NCI-H460 (cell line): ENCODE data around the gene PLEKHN1. TPM values are rescaled to one million over a fixed set of nuclear protein-coding genes. Genes with fewer than 3 reads are reported as not detected.

Experiments used
- DNase-seq: peaks from one replicate; pipeline ENCODE4 v3.0.0-alpha.2; 2016; ENCODE audit warnings: low read depth; ENCODE audit errors: extremely low read depth
- total RNA-seq: library from RNA; depleted of rRNA; stranded (reverse); fragments of >200 nt; shearing (Covaris generic); gene quantifications from 2 replicates; pipeline ENCODE4 v1.2.3, GENCODE V29; 2014

PLEKHN1 gene
- total RNA-seq, 1 experiment from 2014 or later: 0.84 TPM

DNA sequence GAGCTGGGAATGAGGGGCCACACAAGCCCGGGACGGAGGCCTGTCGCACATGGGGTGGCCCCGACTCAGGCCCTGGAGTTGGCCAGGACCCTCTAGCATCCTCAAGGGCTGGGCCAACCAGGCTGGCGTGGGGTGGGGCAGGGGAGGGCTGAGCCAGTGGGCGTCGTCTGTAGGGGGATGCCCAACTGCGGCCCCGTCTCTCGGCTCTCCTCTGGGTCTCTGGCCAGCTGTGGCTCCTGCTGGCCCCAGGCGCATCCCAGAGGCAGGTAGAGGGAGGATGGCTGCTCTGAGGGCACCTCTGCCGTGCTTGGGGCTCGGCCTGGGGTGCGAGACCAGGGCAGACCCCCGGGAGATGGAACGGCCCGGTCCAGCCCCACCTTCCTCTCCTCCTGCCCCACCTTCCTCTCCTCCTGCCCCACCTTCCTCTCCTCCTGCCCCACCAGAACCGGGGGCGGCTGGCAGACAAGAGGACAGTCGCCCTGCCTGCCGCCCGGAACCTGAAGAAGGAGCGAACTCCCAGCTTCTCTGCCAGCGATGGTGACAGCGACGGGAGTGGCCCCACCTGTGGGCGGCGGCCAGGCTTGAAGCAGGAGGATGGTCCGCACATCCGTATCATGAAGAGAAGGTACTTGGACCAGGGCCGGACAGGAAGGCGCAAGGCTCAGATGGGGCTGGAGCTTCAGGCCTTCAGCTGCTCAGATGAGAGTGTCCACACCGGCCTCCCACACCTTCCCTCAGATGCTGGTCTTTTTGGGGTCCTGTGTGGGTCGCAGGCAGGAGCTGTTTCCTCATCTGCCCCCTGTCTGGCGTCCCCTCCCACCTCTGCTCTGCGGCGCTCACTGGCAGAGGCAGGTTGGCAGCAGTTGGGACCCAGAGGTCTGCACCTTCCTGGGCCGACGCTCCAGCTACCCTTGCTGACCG, 36.3 kb upstream of the PLEKHN1 start:
- no peak for DNase-seq

DNA sequence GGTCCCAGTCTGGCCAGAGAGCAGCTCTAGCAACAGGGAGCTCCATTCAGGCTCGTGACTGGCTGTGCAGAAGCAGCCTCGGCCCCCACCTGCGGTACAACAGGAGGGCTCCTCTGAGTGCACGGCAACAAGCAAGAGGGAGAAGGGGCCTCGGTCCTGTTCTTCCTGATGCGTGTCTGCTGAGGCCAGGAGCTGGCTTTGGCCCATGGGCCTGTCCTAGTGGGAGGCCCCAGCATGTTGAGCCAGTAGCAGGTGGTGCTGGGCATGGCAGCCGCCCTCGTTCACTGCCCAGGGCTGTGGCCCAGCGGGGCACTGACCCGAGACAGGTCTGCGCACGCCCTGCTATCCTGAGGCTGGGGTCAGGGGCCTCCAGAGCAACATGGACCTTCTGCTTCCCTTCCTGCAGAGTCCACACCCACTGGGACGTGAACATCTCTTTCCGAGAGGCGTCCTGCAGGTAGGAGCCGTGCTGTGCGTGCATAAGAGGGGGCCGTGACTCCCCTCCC, 35.6 kb upstream of the PLEKHN1 start:
- no peak for DNase-seq

DNA sequence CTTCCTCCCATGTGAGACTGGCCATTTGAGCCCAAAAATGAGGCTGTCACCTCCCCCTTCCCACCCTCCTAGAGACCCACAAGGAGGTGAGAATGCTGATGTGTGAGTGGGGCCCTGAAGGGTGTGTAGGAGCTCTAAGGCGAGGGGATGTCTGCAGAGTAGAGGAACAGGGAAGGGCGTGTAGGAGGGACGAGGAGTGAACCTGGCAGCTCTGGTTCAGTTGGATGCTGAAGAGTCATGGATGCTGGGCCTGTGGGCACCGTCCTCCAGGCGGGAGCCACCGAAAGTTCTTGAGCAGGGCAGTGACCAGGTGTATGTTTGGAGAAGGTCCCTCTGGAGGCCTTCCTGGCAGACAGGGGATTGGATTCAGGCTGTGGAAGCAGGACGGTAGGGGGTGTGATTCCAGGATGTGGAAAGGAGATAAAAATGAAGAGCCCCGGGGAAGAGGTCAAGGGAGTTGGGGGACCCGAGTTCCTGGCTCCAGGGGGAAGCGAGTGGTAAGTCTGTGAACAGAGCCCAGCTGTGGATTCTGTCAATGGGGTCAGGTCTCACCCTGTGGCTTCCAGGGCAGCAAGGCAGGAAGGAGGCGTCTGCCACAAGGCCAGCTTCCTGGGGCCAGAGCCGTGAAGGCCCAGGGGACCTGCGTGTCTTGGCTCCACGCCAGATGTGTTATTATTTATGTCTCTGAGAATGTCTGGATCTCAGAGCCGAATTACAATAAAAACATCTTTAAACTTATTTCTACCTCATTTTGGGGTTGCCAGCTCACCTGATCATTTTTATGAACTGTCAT, 34.7 kb upstream of the PLEKHN1 start:
- DNase-seq: no peak

DNA sequence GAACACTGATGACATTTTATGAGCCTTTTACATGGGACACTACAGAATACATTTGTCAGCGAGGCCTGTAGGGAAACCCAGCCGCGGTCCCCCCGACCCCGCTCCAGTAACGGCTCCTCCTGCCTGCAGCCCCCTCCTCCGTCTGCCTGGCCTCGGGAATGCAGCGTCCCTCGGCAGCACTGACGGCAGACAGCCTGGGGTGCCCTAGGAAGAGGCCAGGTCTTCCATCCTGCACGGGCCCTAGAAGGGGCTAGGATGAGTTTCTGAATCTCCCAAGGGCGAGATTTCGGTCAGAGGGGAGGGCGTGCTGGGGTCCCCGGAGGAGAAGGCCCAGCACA, 34.1 kb upstream of the PLEKHN1 start:
- no peak for DNase-seq

DNA sequence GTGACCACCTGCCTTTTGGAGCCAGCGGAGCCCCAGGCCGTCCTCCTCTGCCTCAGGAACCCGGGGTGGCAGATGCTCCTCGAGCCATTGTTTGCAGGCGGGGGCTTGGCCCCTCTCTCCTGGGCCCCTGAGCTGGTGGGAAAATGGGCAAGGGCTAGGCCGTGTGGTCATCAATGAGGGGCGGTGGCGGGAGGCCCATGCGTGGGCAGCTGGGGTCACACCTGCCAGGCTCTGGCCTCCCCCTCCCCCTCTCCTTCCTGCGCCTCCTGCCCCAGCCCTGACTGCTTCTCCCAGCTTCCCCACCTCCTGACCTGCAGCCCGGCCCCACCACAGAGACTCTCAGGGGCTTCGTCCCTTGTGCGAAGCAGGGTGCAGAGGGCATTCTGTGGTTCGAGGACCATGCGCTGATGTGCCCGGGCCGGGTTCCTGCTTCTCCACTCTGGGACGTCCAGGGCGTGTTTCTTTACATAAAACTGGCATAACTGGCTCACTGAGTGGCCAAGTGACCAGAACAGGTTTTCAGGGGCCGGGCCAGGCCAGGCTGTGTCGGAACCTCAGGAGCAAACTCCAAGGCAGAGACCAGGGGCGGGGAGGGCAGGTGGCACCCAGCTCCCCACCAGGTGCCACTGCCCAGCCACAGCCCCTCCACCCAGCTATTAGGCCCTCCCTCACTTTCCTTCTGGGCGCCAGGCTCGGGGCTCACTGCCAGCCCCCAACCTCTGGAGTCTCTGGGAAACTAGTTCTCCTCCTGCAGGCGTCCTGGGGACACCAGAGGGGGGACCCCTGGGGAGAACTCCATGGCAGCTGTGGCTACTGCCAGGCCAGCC, 33.3 kb upstream of the PLEKHN1 start:
- no peak for DNase-seq

DNA sequence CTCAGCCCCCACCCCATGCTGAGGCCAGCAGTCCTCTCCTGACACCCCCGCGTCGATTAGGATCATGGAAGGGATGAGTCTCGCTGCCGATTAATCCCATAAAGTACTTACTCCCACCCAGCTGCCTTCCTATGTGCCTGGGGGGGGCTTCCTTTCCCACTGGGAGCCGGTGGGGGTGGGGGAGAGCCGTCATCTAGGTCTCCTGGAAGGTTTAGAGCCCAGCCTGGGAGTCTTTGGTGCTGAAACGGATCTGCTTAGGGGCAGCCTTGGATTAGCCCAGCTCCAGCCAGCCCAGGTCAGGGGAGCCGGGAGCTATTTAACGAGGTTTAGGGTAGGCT, 32.7 kb upstream of the PLEKHN1 start:
- no peak for DNase-seq

DNA sequence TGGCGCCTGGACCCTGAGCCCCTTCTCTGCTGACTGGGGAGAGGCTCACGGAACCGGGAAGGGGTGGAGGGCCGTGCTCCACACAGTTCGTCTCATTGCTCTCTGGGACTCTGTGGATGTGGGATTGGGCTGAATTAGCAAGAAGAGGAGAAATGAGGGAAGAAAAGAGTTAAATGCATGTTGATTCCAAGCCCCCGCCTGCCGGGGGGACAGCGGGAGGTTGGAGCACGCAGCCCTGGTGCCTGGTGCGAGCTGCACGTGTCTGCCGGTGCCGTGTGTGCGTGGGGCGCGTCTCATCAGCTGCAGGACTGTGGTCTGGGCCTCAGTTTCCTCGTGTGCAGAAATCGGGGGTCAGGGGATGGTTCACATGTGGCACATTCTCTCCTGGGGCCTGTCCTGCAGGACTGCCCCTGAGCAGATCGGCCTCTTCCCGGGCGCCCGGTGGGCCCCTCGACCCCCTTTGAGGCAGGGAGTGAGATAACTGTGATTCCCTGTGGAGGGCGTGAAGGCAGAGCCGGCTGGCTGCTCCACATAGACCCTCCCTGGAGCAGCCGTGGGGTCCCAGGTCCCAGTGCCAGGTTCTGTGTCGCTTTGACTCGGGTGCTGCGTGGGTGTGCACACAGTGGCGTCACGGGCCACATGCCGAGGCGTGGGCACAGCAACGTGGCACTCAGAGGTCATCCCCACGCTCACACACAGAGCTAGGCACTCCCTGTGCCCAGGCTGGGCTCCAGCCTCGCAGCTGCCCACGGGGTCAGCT, 31.1 kb upstream of the PLEKHN1 start:
- DNase-seq: no peak

DNA sequence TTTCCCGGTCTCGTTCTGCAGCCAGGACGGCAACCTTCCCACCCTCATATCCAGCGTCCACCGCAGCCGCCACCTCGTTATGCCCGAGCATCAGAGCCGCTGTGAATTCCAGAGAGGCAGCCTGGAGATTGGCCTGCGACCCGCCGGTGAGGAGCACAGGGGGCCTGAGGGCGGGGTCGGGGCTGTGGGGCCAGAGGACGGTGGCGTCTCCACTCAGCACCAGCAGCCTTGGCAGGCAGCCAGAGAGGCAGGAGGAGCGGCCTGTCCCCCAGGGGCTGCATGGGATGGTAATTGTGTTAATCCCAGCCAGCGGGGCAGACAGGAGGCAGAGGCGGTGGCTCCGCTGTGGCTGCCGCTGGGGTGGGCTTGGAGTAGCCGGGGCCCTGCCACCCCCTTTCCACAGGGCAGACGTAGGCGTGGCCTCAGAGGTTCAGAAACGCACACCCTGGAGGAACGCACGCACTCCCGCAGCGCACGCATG, 30.5 kb upstream of the PLEKHN1 start:
- no peak for DNase-seq

DNA sequence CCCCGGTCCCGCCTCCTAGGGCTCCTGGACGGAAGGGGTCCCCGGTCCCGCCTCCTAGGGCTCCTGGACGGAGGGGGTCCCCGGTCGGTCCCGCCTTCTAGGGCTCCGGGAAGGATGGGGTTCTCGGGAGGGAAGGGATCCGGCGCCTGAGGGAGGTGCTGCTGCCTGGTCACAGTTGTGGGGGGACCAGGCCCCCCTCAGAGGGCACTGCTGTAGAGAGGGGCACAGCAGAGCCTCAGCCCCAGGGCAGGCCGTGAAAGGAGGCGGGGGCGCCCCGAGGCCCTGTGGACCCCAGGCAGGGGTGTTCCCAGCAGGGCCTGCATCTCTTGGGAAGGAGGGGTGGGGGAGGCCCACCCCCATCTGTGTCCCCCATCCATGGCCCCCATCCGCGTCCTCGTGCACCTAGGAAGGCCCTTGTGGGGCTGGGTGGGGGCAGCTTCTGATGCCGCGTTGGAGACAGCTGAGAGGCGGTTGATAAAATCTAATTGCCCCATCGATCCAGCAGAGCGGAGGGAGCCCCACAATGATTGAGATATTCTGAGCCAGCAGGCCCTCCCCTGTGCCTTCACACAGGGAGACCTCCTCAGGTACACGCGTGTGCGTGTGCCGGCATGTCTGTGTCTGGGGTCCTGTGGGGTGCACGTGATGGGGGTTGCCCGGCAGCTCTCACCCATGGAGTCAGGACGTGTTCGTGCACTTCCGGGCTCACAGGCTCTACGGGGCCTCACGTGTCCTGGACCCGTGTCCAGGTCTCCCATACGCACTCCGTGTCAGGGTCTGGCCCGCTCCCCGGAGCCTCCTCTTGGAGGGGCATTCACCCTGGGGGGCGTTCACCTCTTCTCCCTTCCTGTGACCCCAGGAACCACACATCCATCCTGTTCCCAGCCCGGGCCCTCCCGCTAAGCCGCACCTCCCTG, 29.7 kb upstream of the PLEKHN1 start:
- no peak for DNase-seq

DNA sequence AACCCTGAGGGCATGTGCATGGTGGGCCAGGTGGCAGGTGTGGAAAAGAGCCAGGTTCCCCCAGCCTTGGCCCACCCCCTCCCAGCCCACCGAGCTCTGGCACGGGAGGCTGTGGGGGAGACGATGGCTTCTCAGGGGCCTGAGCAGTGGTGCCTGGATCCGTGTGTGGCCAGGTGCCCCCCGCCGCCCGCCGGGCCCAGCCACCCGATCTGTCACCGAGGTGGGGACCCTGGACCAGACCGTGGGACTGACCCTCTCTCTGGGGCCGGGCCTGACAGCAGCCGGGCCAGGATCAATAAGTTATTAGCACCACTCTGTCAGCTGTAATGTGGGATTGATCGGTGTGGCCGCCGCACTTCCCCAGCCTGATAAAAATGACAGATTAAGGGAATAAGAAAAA, 28.8 kb upstream of the PLEKHN1 start:
- no peak for DNase-seq

DNA sequence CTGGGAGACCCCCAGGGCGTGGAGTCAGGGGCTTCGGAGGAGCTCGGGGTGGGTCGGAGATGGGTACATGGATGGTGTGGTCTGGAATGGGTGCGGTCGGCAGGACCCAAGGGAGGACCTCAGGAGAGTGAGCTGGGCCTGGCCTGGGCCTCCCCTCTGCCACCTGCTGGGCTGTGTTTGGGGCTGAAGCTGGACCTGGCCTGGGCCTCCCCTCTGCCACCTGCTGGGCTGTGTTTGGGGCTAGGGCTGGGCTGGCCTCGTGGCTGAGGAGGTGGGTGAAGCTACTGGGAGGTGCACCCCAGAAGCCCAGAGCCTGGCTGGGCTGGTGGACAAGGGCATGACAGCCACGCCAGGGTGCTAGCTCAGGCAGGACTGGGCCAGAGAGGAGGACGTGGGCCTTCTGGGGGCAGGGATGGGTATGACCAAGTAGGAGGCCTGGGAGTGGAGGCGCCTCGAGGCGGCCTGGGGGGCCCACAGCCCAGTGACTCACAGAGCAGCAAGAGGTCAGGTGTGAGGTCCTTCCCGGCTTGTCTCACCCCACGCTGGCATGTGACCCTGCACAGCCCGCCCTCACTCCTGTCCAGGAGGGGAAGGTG, 28.1 kb upstream of the PLEKHN1 start:
- DNase-seq: no peak

DNA sequence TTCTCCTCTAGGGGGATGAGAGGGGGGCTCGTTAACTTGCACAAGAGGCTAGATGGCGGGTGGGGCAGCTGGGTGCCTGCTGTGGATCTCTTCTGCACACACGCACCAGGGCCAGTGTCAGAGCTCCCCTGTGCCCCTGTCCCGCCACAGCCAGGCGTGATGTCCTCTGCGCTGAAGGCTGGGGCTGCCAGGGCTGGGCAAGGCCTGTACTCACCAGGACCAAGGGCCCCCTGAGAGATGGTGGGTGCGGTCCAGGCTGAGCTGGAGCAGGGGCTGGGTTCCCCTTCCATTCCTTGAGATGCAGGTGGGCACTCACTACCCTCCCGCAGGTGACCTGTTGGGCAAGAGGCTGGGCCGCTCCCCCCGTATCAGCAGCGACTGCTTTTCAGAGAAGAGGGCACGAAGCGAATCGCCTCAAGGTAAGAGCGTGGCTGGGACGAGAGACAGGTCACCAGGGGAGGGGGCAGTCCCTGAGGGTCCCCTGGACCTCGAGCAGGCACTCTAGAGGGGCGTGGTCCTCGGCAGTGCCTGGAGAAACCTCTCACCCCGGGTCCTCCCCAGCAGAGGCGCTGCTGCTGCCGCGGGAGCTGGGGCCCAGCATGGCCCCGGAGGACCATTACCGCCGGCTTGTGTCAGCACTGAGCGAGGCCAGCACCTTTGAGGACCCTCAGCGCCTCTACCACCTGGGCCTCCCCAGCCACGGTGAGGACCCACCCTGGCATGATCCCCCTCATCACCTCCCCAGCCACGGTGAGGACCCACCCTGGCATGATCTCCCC, 27.4 kb upstream of the PLEKHN1 start:
- DNase-seq: no peak

DNA sequence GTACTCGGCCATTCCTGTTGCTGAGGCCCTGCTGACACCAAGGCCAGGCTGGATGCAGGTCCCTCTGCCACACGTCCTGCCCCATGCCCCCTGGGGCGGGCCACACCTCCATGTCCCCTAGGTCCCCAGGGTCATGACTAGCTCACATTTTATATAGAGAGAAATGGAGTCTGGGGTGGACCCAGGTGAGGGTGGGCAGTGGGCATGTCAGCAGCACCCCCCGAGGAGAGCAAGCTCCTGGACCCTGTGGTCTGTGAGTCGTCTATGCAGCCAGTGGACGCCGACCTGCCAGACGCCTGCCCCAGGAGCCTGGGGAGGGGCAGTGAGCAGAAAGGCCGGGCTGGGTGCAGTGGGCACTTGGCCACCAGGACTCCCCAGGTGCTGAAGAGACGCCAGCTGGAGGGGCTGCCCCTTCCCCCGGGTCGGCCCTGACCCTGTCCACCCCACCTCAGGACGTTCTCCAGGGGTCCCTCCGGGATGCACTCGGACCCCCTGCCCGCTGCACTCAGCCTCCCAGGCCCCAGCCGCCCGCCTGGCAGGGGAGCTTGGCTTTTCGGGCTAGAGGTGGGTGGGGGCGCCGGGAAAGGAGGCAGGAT, 26.7 kb upstream of the PLEKHN1 start:
- no peak for DNase-seq

DNA sequence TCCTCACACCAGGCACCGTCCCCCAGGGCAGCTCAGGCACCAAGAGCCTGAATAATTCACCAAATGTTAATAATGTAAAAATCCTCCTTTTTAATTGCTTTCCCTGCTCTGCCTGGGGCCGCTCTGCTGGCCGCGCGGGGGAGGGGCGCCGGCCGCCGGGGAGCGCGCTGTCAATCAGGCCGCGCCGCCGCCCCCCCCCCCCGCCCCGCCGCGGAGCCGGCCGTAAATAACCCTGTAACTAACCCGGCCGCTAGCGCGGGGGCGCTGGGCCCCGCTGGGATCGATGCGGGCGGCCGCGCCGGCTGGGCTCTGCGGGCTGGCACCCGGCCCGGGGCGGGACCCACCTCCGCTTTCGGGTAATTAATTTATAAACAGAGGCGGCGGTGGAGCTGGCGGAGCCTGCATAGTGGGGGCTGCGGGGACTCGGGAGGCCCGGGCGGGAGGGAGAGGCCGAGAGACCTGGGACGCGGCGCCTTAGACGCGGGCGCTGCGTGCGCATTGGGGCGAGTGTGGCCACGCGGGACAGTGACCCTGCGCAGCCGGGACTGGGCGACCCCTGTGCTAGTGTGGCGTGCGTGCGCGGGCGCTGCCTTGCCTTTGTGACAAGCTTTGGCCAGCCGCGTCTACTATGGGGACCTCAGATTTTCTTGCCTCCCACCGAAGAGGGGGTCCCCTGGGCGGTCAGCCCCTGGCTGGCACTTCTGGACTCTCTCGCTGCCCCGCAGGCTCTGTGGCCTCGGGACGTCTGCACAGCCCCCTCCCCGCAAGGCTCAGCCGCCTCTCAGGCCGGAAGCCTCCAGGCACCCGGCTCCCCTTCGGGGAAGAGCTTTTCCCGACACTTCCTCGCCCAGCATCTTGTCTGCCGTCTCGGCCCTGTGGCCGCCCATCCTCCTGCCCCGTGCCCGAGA, 25.9 kb upstream of the PLEKHN1 start:
- DNase-seq: no peak

DNA sequence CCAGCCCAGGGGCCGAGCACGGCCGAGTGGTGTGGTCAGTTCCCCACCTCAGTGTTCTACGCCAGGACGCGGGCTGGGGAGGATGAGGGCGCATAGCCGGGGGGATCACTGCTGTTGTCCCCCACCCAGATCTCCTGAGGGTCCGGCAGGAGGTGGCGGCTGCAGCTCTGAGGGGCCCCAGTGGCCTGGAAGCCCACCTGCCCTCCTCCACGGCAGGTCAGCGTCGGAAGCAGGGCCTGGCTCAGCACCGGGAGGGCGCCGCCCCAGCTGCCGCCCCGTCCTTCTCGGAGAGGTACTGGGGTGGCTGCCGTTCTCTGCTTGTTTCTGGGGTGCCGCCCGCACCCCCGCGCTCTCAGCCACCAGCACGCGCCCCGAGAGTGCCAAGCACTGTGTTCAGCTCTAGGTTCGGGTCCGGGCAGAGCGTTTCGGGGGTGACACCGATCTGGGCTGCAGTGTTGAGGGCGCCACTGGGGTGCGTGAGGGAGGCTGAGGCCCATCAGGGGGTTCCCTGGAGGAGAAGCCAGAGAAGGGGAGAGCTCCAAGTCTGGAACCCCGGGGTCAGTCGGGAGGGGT, 25.2 kb upstream of the PLEKHN1 start:
- DNase-seq: no peak
